Activated naive CD4-positive, alpha-beta T cell treated with anti-CD3 and anti-CD28 coated beads, Interleukin-2, amount 10 ng/mL, durations not matched to agents 7 days and 5 days (primary cell): Measurements from ENCODE around the gene SPATA31C1.
"Not testable (repeated sequence)": the region's sequence is repeated elsewhere in the genome, so short reads cannot be mapped to it uniquely, and the experiment has no call there.

ENCODE experiments used
- CTCF ChIA-PET: fragments of 350-600 bp; sonication (Branson Sonifier 250); formaldehyde crosslinking; loops from one replicate; lab custom pipeline; 2021; ENCODE audit warnings: antibody characterized with exemption; lab: Charles Lee
- DNase-seq: peaks from one replicate; pipeline ENCODE4 v3.0.0-alpha.2; 2020
- H3K27ac Mint-ChIP-seq: one replicate; pipeline ENCODE4 v1.8.0; 2021; ENCODE audit warnings: mild to moderate bottlenecking, moderate library complexity, mixed read lengths
- H3K27me3 Mint-ChIP-seq: one replicate; pipeline ENCODE4 v1.8.0; 2021; ENCODE audit warnings: mild to moderate bottlenecking, mixed read lengths
- H3K36me3 Mint-ChIP-seq: one replicate; pipeline ENCODE4 v1.8.0; 2021; ENCODE audit warnings: mixed read lengths
- H3K4me1 Mint-ChIP-seq: one replicate; pipeline ENCODE4 v1.8.0; 2021; ENCODE audit warnings: mixed read lengths
- H3K4me3 Mint-ChIP-seq: one replicate; pipeline ENCODE4 v1.8.0; 2021; ENCODE audit warnings: mild to moderate bottlenecking, moderate library complexity, mixed read lengths
- H3K9me3 Mint-ChIP-seq: one replicate; pipeline ENCODE4 v1.8.0; 2021; ENCODE audit warnings: mixed read lengths

The SPATA31C1 gene

DNA sequence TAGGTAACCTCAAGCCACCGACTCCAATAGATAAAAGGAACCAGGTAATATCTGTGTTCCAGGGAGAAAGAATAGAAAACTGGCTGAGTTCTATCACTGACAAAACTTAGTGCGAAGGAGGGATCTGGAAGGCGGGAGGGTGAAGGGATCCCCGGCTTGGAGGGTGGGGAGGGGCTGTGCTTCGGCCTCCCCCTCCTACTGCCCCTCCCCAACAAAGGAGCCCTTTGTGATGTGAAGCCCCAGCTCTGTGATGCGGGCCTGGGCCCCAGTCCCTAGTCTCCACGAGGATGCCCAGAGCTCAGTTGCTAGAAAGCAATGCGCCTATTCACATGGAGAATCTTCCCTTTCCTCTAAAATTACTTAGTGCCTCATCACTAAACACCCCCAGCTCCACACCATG is at the start of gene SPATA31C1:
Gene SPATA31C1, plus strand, starts transcription at position 301 of the 400 bp plus-strand sequence.
- CTCF ChIA-PET, H3K27me3 Mint-ChIP-seq, H3K9me3 Mint-ChIP-seq, DNase-seq, H3K4me3 Mint-ChIP-seq, H3K36me3 Mint-ChIP-seq, H3K4me1 Mint-ChIP-seq, H3K27ac Mint-ChIP-seq: not testable (repeated sequence)

- Mint-ChIP-seq H3K4me3 (no peak overlapping the region), H3K4me1 (no peaks in the 10 kb centered on the region), H3K9me3 (peaks cover 7% of the 10 kb centered on the region), H3K36me3 (no peaks in the 10 kb centered on the region), H3K27ac (peak overlapping the region; percentile 42), H3K27me3 (peaks cover 15% of the 10 kb centered on the region)
- CTCF ChIA-PET = no interaction called here
- no peak for DNase-seq
These were observed 49.6 kb upstream of the SPATA31C1 start for GRCh38 chr9:87868175-87868574.

DNA sequence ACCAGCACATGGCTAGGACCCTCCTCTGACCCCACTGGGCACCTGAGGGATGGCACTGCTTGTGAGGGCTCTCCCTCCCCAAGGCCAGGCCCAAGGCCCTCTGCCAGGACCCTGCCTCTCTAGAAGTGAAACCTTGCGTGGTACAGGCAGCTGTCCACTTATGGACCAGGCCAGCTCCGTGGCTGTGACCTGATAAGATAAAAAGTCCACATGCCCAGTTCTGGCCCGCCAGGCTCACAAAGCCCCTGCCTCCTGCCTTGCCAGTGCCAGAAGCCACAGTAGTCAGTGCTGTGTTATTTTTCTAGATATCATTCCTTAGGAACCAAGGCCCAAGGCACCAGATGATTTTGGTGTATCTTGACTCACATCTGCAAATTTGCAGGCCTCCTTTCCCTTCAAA is 49.1 kb upstream of the SPATA31C1 start:
- no peaks in the 10 kb centered on the region for H3K36me3 Mint-ChIP-seq
- CTCF ChIA-PET = no interaction called here
- no peaks in the 10 kb centered on the region for H3K4me1 Mint-ChIP-seq
- H3K27me3 Mint-ChIP-seq = peaks cover 15% of the 10 kb centered on the region
- no peak overlapping the region for H3K4me3 Mint-ChIP-seq
- H3K27ac Mint-ChIP-seq = no peak overlapping the region
- no peak for DNase-seq
- H3K9me3 Mint-ChIP-seq = peaks cover 7% of the 10 kb centered on the region

GRCh38 chr9:87869082-87869481 is 48.7 kb upstream of the SPATA31C1 start:
- no peaks in the 10 kb centered on the region for H3K4me1 Mint-ChIP-seq
- H3K27ac Mint-ChIP-seq = no peak overlapping the region
- CTCF ChIA-PET = no interaction called here
- H3K27me3 Mint-ChIP-seq = peaks cover 11% of the 10 kb centered on the region
- DNase-seq = no peak
- H3K9me3 Mint-ChIP-seq = peaks cover 7% of the 10 kb centered on the region
- no peaks in the 10 kb centered on the region for H3K36me3 Mint-ChIP-seq
- H3K4me3 Mint-ChIP-seq = no peak overlapping the region

DNA sequence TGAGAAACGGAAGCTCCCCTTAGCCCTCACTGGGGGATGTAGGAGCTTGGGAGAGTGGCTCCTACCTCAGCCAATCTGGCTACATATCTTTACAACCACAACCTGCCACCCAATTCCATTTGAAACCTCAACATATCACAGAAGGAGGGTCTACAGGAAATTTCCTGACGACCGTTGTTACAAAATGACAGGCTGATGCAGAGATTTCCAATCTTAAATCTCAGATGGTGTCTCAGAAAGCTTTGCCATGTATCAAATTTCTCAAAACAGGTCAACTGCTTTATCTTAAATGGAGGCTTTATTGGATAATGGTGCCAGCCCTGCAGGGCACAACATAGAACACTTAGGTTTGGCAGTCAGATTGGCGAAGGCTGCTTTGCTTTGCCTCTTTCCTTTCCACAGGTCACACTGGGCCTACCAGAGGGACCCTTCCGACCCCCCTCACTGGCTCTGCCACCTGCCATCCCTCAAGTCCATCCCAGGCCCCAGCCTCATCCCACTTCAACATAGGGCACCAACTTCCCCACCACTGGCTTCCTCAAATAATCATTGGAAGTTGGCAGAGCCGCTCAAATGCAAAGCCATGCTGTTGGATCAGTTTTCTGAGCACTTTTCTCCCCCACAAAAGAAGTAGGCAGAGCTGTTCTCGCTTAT is 46.2 kb upstream of the SPATA31C1 start:
- no peaks in the 10 kb centered on the region for H3K4me1 Mint-ChIP-seq
- H3K9me3 Mint-ChIP-seq = peaks cover 7% of the 10 kb centered on the region
- no peak overlapping the region for H3K27ac Mint-ChIP-seq
- H3K4me3 Mint-ChIP-seq = no peak overlapping the region
- no peaks in the 10 kb centered on the region for H3K36me3 Mint-ChIP-seq
- CTCF ChIA-PET = no interaction called here
- DNase-seq = no peak
- H3K27me3 Mint-ChIP-seq = peaks cover 10% of the 10 kb centered on the region

DNA sequence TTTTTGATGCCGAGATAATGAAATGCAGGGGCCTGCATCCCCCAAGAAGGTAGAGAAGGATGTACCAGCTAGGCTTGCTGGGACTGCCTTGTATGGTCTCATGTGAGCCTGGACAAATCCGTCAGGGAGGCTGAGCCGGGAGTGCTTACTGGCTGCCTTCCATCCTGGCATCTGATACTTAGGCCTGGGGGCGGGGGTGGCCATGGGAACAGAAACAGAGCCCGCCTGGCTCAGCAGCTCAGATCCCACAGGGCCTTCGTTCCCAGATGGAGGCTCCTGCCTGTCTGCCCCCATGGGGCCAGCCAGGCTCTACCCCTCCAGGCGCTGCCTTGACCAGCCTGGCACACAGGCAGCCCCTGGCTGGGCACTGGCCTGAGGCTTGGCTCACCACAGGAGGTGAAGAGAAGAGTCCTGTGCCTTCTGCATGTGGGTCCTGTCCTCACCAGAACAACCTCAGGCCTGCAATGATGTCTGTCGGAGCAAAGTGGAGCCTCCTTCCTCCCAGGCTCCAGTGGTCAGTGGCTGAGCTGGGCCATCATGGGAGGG is 45.6 kb upstream of the SPATA31C1 start:
- H3K9me3 Mint-ChIP-seq = peaks cover 7% of the 10 kb centered on the region
- no peak overlapping the region for H3K4me3 Mint-ChIP-seq
- H3K4me1 Mint-ChIP-seq = no peaks in the 10 kb centered on the region
- no peaks in the 10 kb centered on the region for H3K36me3 Mint-ChIP-seq
- CTCF ChIA-PET = no interaction called here
- DNase-seq = no peak
- H3K27ac Mint-ChIP-seq = no peak overlapping the region
- H3K27me3 Mint-ChIP-seq = peaks cover 13% of the 10 kb centered on the region

GRCh38 chr9:87873607-87874303 is 44.0 kb upstream of the SPATA31C1 start:
- H3K36me3 Mint-ChIP-seq = no peaks in the 10 kb centered on the region

DNA sequence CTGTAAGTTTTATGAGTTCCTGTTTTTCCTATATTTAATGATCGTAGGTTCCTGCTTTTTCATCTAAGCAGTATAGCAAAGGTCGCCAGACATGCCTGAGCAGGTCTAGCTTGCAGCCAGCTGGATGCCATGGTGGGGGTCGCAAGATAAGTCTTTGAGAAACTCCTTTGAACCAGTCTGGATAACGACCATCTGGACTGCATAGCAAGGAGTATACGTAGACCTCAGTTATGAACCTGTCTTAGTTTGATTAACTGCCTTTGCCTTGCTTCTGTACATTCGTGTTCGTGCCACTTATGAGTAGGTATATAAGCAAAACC is 43.5 kb upstream of the SPATA31C1 start:
- H3K4me1 Mint-ChIP-seq = no peaks in the 10 kb centered on the region
- CTCF ChIA-PET = no interaction called here
- H3K27me3 Mint-ChIP-seq = peaks cover 13% of the 10 kb centered on the region
- no peak overlapping the region for H3K4me3 Mint-ChIP-seq
- H3K27ac Mint-ChIP-seq = no peak overlapping the region
- peaks cover 7% of the 10 kb centered on the region for H3K9me3 Mint-ChIP-seq
- no peak for DNase-seq
- H3K36me3 Mint-ChIP-seq = no peaks in the 10 kb centered on the region

More at GRCh38 chr9:87873607-87874303, 44.0 kb upstream of the SPATA31C1 start:
- no peaks in the 10 kb centered on the region for H3K4me1 Mint-ChIP-seq
- DNase-seq = no peak
- H3K27me3 Mint-ChIP-seq = peaks cover 13% of the 10 kb centered on the region
- no peak overlapping the region for H3K4me3 Mint-ChIP-seq
- H3K27ac Mint-ChIP-seq = no peak overlapping the region
- H3K9me3 Mint-ChIP-seq = peaks cover 7% of the 10 kb centered on the region
- CTCF ChIA-PET = no interaction called here

GRCh38 chr9:87875060-87875459 is 42.7 kb upstream of the SPATA31C1 start:
- H3K36me3 Mint-ChIP-seq = no peaks in the 10 kb centered on the region
- H3K27ac Mint-ChIP-seq = no peak overlapping the region
- no peak overlapping the region for H3K4me3 Mint-ChIP-seq
- DNase-seq = no peak
- no peaks in the 10 kb centered on the region for H3K4me1 Mint-ChIP-seq
- CTCF ChIA-PET = no interaction called here
- H3K27me3 Mint-ChIP-seq = peaks cover 13% of the 10 kb centered on the region
- H3K9me3 Mint-ChIP-seq = no peaks in the 10 kb centered on the region

- H3K9me3 Mint-ChIP-seq = no peaks in the 10 kb centered on the region
- H3K36me3 Mint-ChIP-seq = no peaks in the 10 kb centered on the region
- peaks cover 13% of the 10 kb centered on the region for H3K27me3 Mint-ChIP-seq
- H3K4me1 Mint-ChIP-seq = no peaks in the 10 kb centered on the region
- DNase-seq = no peak
- CTCF ChIA-PET = no interaction called here
- H3K27ac Mint-ChIP-seq = no peak overlapping the region
- H3K4me3 Mint-ChIP-seq = no peak overlapping the region
These were observed 41.8 kb upstream of the SPATA31C1 start for GRCh38 chr9:87875831-87876545.

DNA sequence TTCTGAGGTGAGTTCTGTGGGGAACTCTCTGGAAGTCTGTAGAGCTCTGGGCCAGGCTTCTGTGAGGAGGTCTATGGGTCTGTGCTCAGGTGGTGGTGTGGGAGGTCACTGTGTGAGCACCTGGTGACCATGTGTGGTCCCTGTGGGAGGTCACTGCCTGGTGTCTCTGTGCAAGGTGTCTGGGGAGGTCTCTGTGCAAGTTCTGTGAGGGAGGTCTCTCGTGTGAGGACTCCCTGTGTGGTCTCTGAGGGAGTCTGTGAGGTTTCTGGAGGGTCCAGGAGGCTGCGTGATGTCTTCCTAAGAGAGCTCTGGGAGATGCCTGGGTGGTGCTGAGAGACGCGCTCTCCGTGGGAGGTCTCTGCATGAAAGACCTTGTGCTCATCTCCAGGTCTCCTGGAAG is 41.1 kb upstream of the SPATA31C1 start:
- Mint-ChIP-seq H3K36me3 (no peaks in the 10 kb centered on the region), H3K9me3 (no peaks in the 10 kb centered on the region), H3K4me1 (no peaks in the 10 kb centered on the region), H3K27ac (no peak overlapping the region), H3K27me3 (peaks cover 13% of the 10 kb centered on the region), H3K4me3 (no peak overlapping the region)
- DNase-seq = no peak
- CTCF ChIA-PET = no interaction called here

DNA sequence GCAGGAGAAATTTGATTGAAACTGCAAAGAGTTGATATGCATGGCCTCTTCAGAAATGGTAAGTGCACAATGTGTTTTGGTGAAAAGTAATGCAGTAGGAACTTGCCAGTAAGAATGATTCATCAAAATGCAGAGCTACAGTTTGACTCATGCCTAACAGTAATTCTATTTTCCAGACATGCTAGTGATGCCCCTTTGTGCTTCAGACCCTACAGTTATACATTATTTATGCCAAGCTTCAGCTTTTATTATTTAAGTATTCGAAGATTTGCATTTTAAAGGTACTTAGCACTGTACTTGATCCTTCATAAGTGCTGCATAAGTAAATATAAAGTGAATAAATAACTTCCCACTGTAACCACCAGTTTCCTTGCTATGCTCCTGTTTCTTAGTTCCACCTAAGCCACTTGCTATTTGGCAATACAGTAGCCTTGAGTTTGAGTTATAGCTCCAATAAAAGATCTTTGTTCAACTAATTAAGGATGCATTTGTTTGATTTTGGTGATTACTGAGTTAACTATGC is 38.7 kb upstream of the SPATA31C1 start:
- no peak for DNase-seq
- H3K27ac Mint-ChIP-seq = no peak overlapping the region
- H3K9me3 Mint-ChIP-seq = no peaks in the 10 kb centered on the region
- CTCF ChIA-PET = interaction anchor here (0.7 kb wide), 1 partner anchor 966 kb away, joined by 3 read pairs; no protein-coding TSS in a partner anchor
- H3K27me3 Mint-ChIP-seq = peaks cover 12% of the 10 kb centered on the region
- no peaks in the 10 kb centered on the region for H3K36me3 Mint-ChIP-seq
- H3K4me3 Mint-ChIP-seq = no peak overlapping the region
- H3K4me1 Mint-ChIP-seq = no peaks in the 10 kb centered on the region

GRCh38 chr9:87880116-87880515 is 37.6 kb upstream of the SPATA31C1 start:
- no peaks in the 10 kb centered on the region for H3K9me3 Mint-ChIP-seq
- H3K4me1 Mint-ChIP-seq = no peaks in the 10 kb centered on the region
- peaks cover 12% of the 10 kb centered on the region for H3K27me3 Mint-ChIP-seq
- H3K4me3 Mint-ChIP-seq = no peak overlapping the region
- no peaks in the 10 kb centered on the region for H3K36me3 Mint-ChIP-seq
- CTCF ChIA-PET = no interaction called here
- no peak overlapping the region for H3K27ac Mint-ChIP-seq
- DNase-seq = no peak

- H3K4me3 Mint-ChIP-seq = no peak overlapping the region
- no peak overlapping the region for H3K27ac Mint-ChIP-seq
- CTCF ChIA-PET = no interaction called here
- peaks cover 12% of the 10 kb centered on the region for H3K27me3 Mint-ChIP-seq
- DNase-seq = no peak
- H3K4me1 Mint-ChIP-seq = no peaks in the 10 kb centered on the region
- H3K9me3 Mint-ChIP-seq = no peaks in the 10 kb centered on the region
- no peaks in the 10 kb centered on the region for H3K36me3 Mint-ChIP-seq
These were observed 37.1 kb upstream of the SPATA31C1 start for GRCh38 chr9:87880683-87881082.
